Fibroblast of lung (primary cell): ENCODE measurements around the gene IFITM5. TPM values are rescaled to one million over a fixed set of nuclear protein-coding genes. Genes with fewer than 3 reads are reported as not detected.

Experiments
- DNase-seq, 2 donors: peaks; one replicate each; pipeline versions ENCODE4 v3.0.0 to v3.0.0-alpha.2; 2010; ENCODE audit warnings: low read depth in 2 of 2
- H2AFZ ChIP-seq: 2 replicates; pipeline ENCODE4 v1.5.1; 2012; ENCODE audit warnings: low read length, control low read depth, inconsistent platforms
- H3K27ac ChIP-seq: 2 replicates; pipeline ENCODE4 v1.5.1; 2011; ENCODE audit warnings: low read length, control low read depth; ENCODE audit not compliant: insufficient read depth
- H3K27me3 ChIP-seq: 2 replicates; pipeline ENCODE4 v1.5.1; 2011; ENCODE audit warnings: mild to moderate bottlenecking, low read length; ENCODE audit not compliant: control insufficient read depth, insufficient read depth
- H3K36me3 ChIP-seq: 2 replicates; pipeline ENCODE4 v1.5.1; 2011; ENCODE audit warnings: low read length; ENCODE audit not compliant: control insufficient read depth, insufficient read depth
- H3K4me1 ChIP-seq: 2 replicates; pipeline ENCODE4 v1.5.1; 2011; ENCODE audit warnings: low read length; ENCODE audit not compliant: control insufficient read depth, insufficient read depth; ENCODE audit errors: extremely low read depth
- H3K4me2 ChIP-seq: 2 replicates; pipeline ENCODE4 v1.5.1; 2011; ENCODE audit warnings: low read length, control low read depth; ENCODE audit not compliant: insufficient read depth; ENCODE audit errors: extremely low read depth
- H3K4me3 ChIP-seq, 4 experiments: fragments of 200-600 bp in 1 of 4; sonication (generic) in 1 of 4; replicated peaks in 1 of 4; 2 replicates each; pipeline ENCODE4 v1.5.1; 2011 to 2016; ENCODE audit warnings: low read length in 4 of 4, low read depth in 3 of 4, mild to moderate bottlenecking in 3 of 4, control low read depth in 2 of 4, inconsistent platforms in 1 of 4, mixed read lengths in 1 of 4; ENCODE audit not compliant: insufficient read depth in 1 of 4; ENCODE audit errors: control extremely low read depth in 1 of 4
- H3K79me2 ChIP-seq: 2 replicates; pipeline ENCODE4 v1.5.1; 2012; ENCODE audit warnings: mild to moderate bottlenecking, low read length, inconsistent platforms; ENCODE audit not compliant: control insufficient read depth, insufficient read depth
- H3K9ac ChIP-seq: 2 replicates; pipeline ENCODE4 v1.5.1; 2011; ENCODE audit warnings: mild to moderate bottlenecking, low read length, control low read depth; ENCODE audit not compliant: insufficient read depth
- H3K9me3 ChIP-seq: 2 replicates; pipeline ENCODE4 v1.5.1; 2012; ENCODE audit warnings: low read depth, low read length; ENCODE audit not compliant: control insufficient read depth, insufficient read depth
- H4K20me1 ChIP-seq: 2 replicates; pipeline ENCODE4 v1.5.1; 2011; ENCODE audit warnings: low read length; ENCODE audit not compliant: control insufficient read depth, insufficient read depth; ENCODE audit errors: extremely low read depth
- EZH2 ChIP-seq: IDR thresholded peaks from 2 replicates; pipeline ENCODE4 v1.5.1; 2012; ENCODE audit warnings: low read length, control low read depth, mild to moderate bottlenecking; ENCODE audit errors: missing control alignments
- polyA plus RNA-seq, 2 donors: library from polyadenylated mRNA; depleted of rRNA in 1 of 2; stranded (reverse) in 1 of 2; unstranded in 1 of 2; fragments of >200 nt; gene quantifications; 2 replicates each; pipeline ENCODE4 v1.2.1, GENCODE V29; 2011 to 2012; ENCODE audit warnings: missing spikeins in 1 of 2
- total RNA-seq: library from RNA; depleted of rRNA; stranded (reverse); fragments of >200 nt; gene quantifications from 2 replicates; pipeline ENCODE4 v1.2.1, GENCODE V29; 2014
- TF ChIP-seq, protein P1 (sequence below), 2 donors: IDR thresholded peaks in 1 of 2; conservative IDR thresholded peaks in 1 of 2; 1 replicate in 1 of 2; 2 replicates in 1 of 2; pipeline ENCODE4 v1.5.1; 2011 to 2012; ENCODE audit warnings: low read length in 2 of 2, control low read depth in 1 of 2, inconsistent platforms in 1 of 2, low read depth in 1 of 2, mild to moderate bottlenecking in 1 of 2

The IFITM5 gene
- total and polyA plus RNA-seq, 2 donors (not counting 1 experiment from before 2014, with no cell fraction given): 0.50 TPM; not detected in 1

GRCh38 chr11:285021-285893 is 14.1 kb downstream of the IFITM5 start:
- TF ChIP-seq, protein P1, sequence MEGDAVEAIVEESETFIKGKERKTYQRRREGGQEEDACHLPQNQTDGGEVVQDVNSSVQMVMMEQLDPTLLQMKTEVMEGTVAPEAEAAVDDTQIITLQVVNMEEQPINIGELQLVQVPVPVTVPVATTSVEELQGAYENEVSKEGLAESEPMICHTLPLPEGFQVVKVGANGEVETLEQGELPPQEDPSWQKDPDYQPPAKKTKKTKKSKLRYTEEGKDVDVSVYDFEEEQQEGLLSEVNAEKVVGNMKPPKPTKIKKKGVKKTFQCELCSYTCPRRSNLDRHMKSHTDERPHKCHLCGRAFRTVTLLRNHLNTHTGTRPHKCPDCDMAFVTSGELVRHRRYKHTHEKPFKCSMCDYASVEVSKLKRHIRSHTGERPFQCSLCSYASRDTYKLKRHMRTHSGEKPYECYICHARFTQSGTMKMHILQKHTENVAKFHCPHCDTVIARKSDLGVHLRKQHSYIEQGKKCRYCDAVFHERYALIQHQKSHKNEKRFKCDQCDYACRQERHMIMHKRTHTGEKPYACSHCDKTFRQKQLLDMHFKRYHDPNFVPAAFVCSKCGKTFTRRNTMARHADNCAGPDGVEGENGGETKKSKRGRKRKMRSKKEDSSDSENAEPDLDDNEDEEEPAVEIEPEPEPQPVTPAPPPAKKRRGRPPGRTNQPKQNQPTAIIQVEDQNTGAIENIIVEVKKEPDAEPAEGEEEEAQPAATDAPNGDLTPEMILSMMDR (conservative IDR thresholded peaks at IDR 0.05 in 1 of 2, IDR thresholded peaks at IDR 0.05 in 1 of 2; ENCODE audit: low read depth in 1 of 2, low read length in 2 of 2): no peak
- no peak for TF ChIP-seq EZH2
- no peaks in the 10 kb centered on the region for H3K9me3 ChIP-seq
- H4K20me1 ChIP-seq: no peaks in the 10 kb centered on the region
- no peak overlapping the region for H2AFZ ChIP-seq
- H3K27me3 ChIP-seq: peaks cover 31% of the 10 kb centered on the region
- H3K4me1 ChIP-seq: no peaks in the 10 kb centered on the region
- no peak overlapping the region for H3K4me3 ChIP-seq
- H3K9ac ChIP-seq: no peak overlapping the region
- DNase-seq: no peak
- H3K36me3 ChIP-seq: no peaks in the 10 kb centered on the region
- no peak overlapping the region for H3K4me2 ChIP-seq
- no peaks in the 10 kb centered on the region for H3K79me2 ChIP-seq
- H3K27ac ChIP-seq: no peak overlapping the region

DNA sequence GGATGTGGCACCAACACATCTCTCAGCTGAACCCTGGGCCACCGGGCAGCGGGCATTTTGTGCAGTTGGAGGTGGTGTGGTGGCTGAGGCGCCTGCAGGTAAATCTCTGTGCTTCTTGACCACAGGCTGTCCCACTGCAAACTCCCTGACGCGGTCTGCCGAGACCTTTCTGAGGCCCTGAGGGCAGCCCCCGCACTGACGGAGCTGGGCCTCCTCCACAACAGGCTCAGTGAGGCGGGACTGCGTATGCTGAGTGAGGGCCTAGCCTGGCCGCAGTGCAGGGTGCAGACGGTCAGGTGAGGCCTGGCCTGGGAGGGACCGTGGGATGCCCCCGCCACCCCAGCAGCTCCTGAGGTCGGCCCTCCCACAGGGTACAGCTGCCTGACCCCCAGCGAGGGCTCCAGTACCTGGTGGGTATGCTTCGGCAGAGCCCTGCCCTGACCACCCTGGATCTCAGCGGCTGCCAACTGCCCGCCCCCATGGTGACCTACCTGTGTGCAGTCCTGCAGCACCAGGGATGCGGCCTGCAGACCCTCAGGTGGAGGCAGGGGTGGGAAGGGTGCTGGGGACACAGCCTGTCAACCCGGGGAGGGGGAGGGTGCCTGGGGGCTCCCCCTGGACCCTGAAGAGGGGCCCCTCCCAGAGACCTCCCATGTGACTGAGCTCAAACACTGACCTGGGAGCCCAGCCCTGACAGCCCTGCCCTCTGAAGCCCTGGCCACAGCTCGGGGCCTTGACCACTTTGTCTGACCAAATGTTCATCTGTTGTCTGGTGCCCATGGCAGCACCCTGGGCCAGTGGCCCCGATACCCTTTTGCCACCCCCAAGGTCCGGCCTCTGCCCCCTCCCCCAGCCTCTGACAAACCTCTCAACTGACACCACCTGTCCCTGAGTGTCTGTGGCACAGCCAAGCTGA is 15.0 kb downstream of the IFITM5 start:
- no peak for DNase-seq
- no peaks in the 10 kb centered on the region for H3K79me2 ChIP-seq
- H3K4me3 ChIP-seq: no peak overlapping the region
- peaks cover 40% of the 10 kb centered on the region for H3K27me3 ChIP-seq
- H3K9ac ChIP-seq: no peak overlapping the region
- H4K20me1 ChIP-seq: no peaks in the 10 kb centered on the region
- no peaks in the 10 kb centered on the region for H3K36me3 ChIP-seq
- H3K4me2 ChIP-seq: no peak overlapping the region
- H3K4me1 ChIP-seq: no peaks in the 10 kb centered on the region
- TF ChIP-seq EZH2: no peak
- TF ChIP-seq, protein P1 (conservative IDR thresholded peaks at IDR 0.05 in 1 of 2, IDR thresholded peaks at IDR 0.05 in 1 of 2; ENCODE audit: low read depth in 1 of 2, low read length in 2 of 2): no peak
- no peak overlapping the region for H2AFZ ChIP-seq
- H3K9me3 ChIP-seq: no peaks in the 10 kb centered on the region
- no peak overlapping the region for H3K27ac ChIP-seq
